Measurements from ENCODE around the gene UBALD2. TPM values are rescaled to one million over a fixed set of nuclear protein-coding genes. Genes with fewer than 3 reads are reported as not detected.

Gene UBALD2
- total and polyA plus RNA-seq, 8 donors = 17.8 to 34.6 (median 24.6) TPM

DNA sequence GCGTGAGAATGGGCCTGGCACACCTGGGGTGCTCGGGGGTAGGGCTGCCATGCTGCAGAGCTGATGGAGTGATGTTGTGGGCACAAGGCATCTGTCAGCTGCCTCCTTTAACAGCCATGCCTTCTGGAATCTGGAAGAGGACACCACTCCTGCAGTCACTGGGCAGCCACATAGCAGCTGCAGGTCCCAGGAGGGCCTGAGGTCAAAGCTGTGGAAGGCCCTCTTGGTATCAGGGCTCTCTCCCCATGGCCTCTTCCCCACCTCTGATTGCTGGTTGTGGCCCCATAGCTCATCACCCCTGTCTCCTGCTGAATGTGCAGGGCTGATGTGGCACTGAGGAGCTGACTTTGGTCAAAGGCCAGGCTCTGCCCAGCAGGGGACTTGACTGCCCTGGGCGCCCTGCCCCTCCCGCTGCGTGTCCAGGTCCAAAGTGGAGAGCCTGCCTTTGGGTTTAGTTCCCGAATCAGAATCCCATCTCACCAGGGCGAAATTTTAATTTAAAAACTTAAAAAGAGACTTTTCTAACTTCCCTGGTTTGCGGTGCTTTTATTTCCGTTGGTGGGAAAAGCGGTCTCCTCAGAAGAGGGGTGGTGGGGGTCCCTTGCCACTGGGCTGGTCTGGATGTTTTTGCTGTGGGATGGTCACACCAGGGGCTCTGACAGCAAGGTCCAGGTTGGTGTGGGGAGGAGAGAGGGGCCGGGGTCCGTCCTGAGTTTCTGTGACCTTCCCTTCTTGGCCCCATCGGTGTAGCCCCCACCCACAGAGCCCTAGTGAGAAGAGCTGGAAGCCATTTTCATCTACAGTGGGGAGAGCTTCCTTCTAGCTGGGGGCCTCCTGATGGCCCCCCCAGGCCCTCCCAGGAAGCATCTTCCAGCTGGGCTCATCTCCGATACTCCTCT is 5.9 kb downstream of the UBALD2 start:
- H3K4me1 ChIP-seq = peaks cover 29 to 56% (median 29%) of the 10 kb centered on the region in 3 donors
- peak in 3 of 6 donors; percentile 28 to 61 (median 38) for DNase-seq
- H3K27ac ChIP-seq = peak overlapping the region; percentile 88 to 92 (median 90)
- H3K4me3 ChIP-seq = peak overlapping the region in 2 of 4 donors; percentile 48 to 51
- ATAC-seq = peak in 1 of 4 donors; percentile 1
- intact Hi-C loops (cut with DNase I) = no loop called here
- H3K36me3 ChIP-seq = peaks cover 0 to 8% (median 0%) of the 10 kb centered on the region in 3 donors
- TF ChIP-seq, protein P1, sequence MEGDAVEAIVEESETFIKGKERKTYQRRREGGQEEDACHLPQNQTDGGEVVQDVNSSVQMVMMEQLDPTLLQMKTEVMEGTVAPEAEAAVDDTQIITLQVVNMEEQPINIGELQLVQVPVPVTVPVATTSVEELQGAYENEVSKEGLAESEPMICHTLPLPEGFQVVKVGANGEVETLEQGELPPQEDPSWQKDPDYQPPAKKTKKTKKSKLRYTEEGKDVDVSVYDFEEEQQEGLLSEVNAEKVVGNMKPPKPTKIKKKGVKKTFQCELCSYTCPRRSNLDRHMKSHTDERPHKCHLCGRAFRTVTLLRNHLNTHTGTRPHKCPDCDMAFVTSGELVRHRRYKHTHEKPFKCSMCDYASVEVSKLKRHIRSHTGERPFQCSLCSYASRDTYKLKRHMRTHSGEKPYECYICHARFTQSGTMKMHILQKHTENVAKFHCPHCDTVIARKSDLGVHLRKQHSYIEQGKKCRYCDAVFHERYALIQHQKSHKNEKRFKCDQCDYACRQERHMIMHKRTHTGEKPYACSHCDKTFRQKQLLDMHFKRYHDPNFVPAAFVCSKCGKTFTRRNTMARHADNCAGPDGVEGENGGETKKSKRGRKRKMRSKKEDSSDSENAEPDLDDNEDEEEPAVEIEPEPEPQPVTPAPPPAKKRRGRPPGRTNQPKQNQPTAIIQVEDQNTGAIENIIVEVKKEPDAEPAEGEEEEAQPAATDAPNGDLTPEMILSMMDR (IDR thresholded peaks at IDR 0.05) = no peak
- no peak for FAIRE-seq
- no peaks in the 10 kb centered on the region for H3K27me3 ChIP-seq
- no peaks in the 10 kb centered on the region for H3K9me3 ChIP-seq
- WGBS, 2 donors = 70 to 75% methylated on average over 13 to 14 of the region's 14 CpGs

DNA sequence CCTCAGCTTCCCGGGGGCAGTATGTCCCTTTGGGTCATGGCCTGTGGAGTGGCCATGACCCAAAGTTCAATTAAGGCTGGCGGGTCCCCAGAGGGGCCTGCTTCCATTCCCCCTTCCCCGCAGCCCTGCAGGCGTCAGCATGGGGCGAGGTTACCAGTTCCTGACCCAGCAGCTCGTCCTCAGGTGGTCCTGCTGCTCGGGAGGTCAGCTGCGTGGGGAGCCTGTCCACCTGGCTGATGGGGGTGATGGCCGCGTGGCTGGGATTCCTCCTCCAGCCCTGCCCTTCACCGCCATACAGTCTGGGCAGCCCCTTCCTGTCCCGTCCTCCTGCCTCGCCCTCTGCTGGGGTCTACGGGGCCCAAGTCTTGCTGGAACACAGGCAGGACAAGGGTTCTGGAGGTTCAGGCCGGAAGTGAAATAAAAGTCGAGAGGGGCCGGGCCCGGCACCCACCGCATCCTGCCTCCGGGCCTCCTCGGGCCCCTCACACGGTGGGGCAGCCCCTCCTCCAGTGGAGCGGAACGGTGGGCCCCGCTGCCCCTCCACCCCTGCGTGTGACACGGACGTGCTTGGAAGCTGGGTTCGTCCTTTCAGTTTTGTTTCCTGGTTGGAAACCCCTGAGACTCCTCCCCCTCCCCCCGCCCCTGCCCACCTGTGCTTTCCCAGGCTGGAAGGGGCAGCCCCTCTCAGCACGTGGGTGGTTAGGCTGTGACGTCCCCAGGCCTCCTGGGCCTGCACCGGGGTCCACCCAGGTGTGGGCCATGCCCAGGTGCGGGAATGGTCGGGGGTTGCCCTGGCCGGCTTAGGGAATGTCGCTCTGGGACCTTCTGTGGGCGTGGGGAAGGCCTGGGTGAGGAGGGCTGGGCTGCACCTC is 6.8 kb downstream of the UBALD2 start:
- DNase-seq (peak; percentile 76 to 88 (median 80)), ATAC-seq (peak; percentile 68 to 82 (median 74)), FAIRE-seq (no peak)
- intact Hi-C loops (cut with DNase I) = no loop called here
- H3K4me1 ChIP-seq = peaks cover 24 to 53% (median 26%) of the 10 kb centered on the region in 3 donors
- H3K4me3 ChIP-seq = peak overlapping the region; percentile 31 to 51 (median 40)
- TF ChIP-seq, protein P1 (IDR thresholded peaks at IDR 0.05) = no peak
- H3K27me3 ChIP-seq = no peaks in the 10 kb centered on the region
- no peaks in the 10 kb centered on the region for H3K9me3 ChIP-seq
- peak overlapping the region; percentile 88 to 92 (median 90) for H3K27ac ChIP-seq
- peaks cover 0 to 8% (median 0%) of the 10 kb centered on the region in 3 donors for H3K36me3 ChIP-seq
- WGBS, 2 donors = 5 to 6% methylated on average over 37 to 38 of the region's 38 CpGs

DNA sequence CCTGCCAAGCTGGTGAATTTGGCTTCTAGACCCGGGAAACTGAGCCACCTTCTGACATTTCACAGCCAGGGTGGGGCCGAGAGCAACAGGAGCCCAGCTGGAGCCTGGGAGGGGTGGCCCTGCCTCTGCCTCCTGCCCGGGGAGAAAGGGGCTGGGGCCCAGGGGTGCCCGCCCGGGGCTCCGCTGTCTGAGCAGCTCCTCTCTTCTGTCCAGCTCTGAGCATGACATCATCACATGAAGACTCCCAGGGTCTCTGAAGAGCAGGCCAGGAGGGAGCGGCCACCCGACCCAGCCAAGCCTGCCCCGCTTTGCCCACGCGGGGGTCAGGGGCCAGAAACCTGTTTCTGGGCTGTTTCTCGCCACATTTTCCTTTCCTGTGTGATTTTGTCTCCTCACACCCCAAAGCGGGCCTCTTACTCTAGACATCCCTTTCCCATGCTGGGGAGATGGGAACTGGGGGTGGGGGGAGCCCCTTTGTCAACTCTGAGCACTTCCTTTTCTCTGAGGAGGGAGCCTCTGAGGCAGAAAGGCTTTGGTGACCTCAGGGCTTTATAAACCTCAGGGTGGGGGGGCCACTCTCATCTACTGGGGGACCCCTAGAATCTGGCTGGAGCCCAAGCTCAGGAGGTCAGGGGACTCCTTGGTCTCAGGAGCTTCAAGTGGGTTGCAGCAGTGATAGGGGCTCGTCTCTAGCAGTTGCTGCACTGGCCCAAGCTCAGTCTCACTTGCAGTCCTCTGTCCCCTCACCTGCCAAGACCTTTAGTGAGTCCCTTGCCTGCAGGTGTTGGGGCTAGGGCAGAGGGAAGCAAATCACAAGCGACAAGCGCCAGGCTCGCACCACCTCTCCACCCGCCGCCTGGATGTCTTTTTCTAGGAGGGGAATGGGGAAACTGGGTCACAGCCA is 7.6 kb downstream of the UBALD2 start:
- peaks cover 0 to 8% (median 0%) of the 10 kb centered on the region in 3 donors for H3K36me3 ChIP-seq
- intact Hi-C loops (cut with DNase I) = no loop called here
- FAIRE-seq (no peak), ATAC-seq (peak in 1 of 4 donors; percentile 5), DNase-seq (peak in 4 of 6 donors; percentile 39 to 76 (median 60))
- TF ChIP-seq, protein P1 (IDR thresholded peaks at IDR 0.05) = no peak
- H3K4me1 ChIP-seq = peaks cover 17 to 44% (median 19%) of the 10 kb centered on the region in 3 donors
- H3K4me3 ChIP-seq = peak overlapping the region in 2 of 4 donors; percentile 48 to 51
- peak overlapping the region; percentile 88 to 92 (median 90) for H3K27ac ChIP-seq
- H3K9me3 ChIP-seq = no peaks in the 10 kb centered on the region
- 74 to 81% methylated on average over 16 to 19 of the region's 19 CpGs for WGBS, 2 donors
- H3K27me3 ChIP-seq = no peaks in the 10 kb centered on the region

DNA sequence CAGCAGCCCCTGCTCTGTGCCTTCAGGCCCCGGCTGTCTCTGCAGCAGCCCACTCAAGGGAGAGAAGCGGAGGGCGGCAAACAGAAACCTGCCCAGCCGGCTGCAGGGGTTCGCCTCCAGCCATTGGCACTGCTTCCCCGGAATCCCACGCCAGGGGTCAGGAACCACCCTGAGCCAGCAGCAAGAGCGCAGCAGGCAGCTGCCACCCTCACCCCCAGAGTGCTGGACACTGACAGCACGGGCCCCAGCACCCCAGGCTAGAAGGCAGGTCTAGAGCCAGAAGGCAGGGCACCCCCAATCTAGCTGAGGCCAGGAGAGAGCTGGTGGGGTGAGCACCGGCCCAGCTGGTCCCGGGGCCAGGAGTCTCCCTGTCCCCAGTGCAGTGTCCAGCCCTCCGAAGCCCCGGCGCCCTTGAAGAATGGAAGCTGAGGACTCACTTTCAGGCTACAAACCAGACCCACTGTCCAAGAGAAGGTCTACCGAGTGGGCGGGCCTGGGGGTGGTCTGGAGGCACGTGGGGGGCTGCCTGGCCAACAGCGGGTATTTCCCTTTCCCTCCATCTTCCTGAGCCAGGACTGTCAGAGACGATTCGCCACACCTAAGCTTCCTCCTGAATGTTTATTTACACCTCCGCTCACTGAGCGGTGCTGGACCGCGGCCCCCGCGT is 8.4 kb downstream of the UBALD2 start:
- H3K27ac ChIP-seq = no peak overlapping the region
- no peaks in the 10 kb centered on the region for H3K9me3 ChIP-seq
- TF ChIP-seq, protein P1 (IDR thresholded peaks at IDR 0.05) = no peak
- WGBS, 2 donors = 78% methylated on average over 25 to 26 of the region's 26 CpGs
- DNase-seq (peak in 4 of 6 donors; percentile 26 to 76 (median 56)), ATAC-seq (no peak), FAIRE-seq (no peak)
- intact Hi-C loops (cut with DNase I) = no loop called here
- no peak overlapping the region for H3K4me3 ChIP-seq
- no peaks in the 10 kb centered on the region for H3K27me3 ChIP-seq
- H3K4me1 ChIP-seq = peaks cover 12 to 36% (median 13%) of the 10 kb centered on the region in 3 donors
- H3K36me3 ChIP-seq = peaks cover 0 to 8% (median 0%) of the 10 kb centered on the region in 3 donors
